HG02885 (cell line): ENCODE results near the gene CRACR2A.

ENCODE experiments used
- ATAC-seq: cut with Tn5 transposase; IDR thresholded peaks from one replicate; pipeline ENCODE4 v1.9.1; 2021; ENCODE audit warnings: mild to moderate bottlenecking; ENCODE audit not compliant: unreplicated experiment, poor library complexity

CRACR2A gene

DNA sequence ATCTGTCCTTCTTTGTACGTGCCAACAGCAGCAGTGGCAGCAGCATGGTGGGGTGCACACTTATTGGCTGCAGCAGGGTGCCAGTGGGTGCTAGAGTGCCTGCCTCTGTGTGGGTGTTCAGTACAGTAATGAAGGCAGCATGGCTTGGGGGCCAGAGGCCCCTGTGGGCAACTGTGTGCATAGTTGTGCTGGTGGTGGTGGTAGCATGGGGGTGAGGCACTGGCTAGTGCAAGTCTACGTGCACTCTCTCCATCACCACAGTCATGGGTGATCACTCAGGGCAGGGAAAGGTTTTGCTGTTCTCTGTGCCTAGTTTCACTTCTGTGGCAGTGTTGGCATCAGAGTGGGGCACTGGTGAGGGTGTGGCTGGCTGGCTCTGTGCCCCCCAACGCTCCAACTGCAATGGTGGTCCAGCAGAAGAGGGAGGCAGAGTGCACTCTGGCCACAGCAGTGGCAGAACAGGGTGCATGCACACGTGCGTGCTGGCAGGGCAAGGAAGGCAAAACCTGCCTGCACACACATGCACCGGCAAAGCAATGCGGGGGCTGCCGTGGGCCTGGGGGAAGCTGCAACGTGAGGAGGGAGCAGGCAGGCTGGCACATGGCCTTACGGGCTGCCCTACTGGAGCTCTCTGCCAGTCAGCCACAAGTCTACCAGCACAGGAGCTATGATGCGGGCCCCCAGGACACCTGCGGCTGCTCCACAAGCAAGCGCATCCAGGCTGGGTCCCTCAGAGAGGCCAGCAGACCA lies 60.1 kb downstream of the CRACR2A start:
- ATAC-seq, result no peak

GRCh38 chr12:3686463-3686862 lies 66.4 kb downstream of the CRACR2A start:
- ATAC-seq, result no peak

- no peak for ATAC-seq
Measured at GRCh38 chr12:3685830-3686229, 67.1 kb downstream of the CRACR2A start.

- no peak for ATAC-seq
Measured at GRCh38 chr12:3684449-3685051, 68.4 kb downstream of the CRACR2A start.

DNA sequence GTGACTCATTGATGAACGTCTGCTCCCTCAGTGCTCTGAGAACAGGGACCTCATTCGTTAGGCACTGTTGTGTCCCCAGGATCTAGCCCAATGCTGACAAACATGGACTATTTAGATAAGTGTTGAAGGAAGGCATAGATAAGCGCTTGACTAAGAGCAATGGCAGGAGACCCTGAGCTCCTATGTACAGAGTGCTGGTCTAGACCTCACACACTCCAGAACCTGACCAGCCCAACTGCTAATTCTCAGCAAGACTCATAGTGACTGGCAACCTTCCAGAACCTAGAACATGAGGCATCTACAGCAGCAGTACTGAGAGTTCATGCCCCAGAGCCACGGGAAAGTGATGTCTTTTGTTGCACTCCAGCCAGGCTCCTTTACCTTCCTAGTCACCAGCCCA lies 69.2 kb downstream of the CRACR2A start:
- ATAC-seq, result no peak

- no peak for ATAC-seq
Measured at GRCh38 chr12:3681595-3682061, 71.3 kb downstream of the CRACR2A start.

DNA sequence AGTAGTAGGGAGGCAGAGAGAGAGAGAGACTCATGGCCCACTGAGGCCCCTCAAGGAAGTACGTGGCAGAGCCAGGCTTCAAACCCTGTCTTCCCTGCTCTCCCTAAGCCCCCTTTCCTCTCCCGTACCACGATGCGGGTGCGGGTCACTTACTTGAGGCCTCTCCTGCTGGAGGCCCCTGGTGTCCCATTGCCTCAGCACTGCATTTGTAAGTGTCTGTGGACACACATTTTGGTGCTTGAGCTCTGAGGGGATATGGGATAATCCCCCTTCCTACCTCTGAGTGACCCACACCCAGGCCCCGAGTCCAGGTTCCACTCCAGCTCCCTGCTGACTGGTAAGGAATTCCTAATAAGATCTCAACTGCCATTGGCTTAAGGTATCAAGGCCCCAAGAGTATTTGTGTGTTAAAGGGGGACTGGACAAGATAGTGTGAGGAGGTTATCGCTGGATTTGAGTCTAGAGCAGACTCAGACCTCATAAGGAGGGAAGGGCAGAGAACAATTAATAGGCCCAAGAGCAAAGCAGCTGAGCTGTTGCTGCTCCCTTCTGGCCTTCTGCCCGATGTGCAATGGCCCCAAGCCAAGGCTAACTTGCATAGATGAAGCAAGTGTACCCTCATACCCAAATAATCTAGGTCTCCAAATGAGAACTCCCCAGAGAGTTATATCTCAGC lies 71.9 kb downstream of the CRACR2A start:
- ATAC-seq, result no peak

DNA sequence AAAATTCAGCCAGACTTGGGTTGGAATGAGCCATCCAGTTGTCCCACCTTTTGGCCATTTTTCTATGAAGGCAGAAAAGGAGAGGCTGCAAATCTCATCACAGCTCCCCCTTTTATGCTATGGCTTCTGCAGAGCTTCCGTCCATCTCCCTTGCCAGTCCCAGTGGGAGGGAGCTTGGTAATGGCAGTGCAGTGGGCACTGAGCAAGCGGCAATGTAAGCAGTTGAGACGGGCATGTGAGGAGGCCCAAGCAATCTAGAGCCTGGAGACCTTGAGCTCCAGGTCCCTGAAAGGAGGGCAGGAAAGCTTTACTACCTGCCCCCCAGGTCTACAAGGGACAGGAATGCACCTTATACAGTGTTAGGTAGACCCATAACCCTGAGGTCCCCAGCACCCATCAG lies 73.1 kb downstream of the CRACR2A start:
- ATAC-seq, result no peak

DNA sequence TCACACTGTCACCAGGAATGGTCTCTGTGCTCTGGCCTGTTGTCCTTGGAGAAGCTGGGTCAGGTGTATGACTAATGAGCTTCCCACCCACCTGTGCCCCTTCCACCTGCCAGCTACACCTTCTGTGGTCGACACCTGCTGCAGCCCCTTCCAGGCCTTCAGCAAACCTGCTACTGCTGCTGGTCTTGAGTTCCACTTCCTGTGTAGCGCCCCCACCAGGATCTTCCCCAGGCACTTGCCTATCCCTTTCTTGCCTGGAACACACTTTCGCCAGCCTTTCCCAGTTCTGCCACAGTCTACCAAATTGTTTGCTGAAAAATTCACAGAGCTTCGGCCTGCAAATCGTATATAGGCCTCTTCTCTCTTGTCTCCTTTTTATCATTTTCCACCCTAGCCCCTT lies 75.3 kb downstream of the CRACR2A start:
- no peak for ATAC-seq

GRCh38 chr12:3673981-3674708 lies 78.8 kb downstream of the CRACR2A start:
- ATAC-seq, result no peak

DNA sequence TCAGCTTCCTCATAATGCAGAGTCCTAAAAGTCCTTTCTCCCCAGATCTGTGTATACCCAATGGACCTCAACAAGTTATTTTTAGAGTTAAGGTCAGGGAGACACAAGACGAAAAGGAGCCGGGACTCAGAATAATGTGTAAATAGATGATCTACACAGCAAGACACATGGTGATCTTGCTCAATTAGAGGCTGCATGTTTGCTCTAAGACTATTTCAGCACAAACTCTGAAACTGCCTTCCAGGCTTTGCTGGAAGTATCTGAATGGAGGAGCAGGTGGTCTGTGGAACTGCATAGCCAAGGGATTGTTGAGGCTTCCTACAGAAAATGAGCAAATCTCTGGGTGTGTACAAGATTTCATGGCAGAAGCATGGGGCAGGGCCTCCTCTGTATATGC lies 80.8 kb downstream of the CRACR2A start:
- no peak for ATAC-seq

DNA sequence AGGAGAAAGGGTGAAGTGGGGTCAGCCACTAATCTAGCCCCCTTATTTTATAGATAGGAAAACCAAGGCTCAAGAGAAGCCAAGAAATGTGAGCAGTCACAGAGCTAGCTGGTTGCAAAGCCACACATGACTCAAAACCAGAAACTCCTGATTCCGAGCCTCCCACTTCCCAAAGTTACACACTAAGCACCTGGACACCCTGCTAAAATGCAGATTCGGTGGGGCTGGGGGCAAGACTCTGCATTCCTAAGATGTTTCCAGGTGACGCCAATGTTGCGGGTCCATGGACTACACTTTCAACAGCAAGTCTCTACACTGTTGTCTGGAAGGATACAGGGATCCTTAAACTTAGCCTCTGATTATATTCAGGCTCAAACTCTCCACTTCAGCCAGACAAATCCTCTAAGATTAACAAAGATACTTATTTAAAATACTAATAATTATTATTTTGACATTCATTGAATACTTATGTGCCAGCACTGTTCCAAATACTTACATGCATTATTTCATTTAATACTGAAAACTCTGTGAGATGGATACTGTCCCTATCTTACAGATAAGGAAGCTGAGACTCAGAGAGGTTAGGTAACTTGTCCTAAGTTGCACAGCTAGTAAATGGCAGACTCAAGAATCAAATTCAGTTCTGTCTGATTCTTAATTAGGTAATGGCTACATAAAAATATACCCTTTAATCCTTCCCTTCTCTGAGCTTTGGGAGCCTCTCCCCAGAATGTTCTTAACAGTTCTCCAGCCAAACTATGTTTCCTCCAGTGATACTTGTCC lies 81.4 kb downstream of the CRACR2A start:
- ATAC-seq, result no peak

GRCh38 chr12:3670083-3670620 lies 82.8 kb downstream of the CRACR2A start:
- ATAC-seq, result no peak

DNA sequence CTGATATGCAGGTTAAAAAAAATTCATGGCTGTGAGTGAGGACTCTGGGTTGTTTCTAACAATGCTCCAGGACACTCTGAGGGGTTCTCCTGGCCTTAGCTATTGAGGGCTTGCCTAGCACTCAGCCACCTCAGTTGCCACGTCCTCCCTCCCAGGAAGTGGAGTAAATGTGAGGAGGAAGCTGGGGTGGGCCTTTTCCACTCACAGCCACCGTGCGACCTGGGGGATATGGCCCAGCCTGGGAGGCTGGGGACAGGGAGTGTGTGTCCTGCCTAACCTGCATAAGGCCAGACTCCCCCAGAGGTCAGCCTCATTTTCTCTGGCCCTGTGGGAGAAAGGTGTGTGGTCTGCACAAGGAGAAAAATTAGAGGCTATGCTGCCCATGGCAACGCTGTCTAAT lies 83.3 kb downstream of the CRACR2A start:
- ATAC-seq, result no peak

GRCh38 chr12:3668479-3669165 lies 84.3 kb downstream of the CRACR2A start:
- no peak for ATAC-seq

GRCh38 chr12:3667485-3667884 lies 85.4 kb downstream of the CRACR2A start:
- ATAC-seq, result no peak

GRCh38 chr12:3666441-3666840 lies 86.5 kb downstream of the CRACR2A start:
- no peak for ATAC-seq

DNA sequence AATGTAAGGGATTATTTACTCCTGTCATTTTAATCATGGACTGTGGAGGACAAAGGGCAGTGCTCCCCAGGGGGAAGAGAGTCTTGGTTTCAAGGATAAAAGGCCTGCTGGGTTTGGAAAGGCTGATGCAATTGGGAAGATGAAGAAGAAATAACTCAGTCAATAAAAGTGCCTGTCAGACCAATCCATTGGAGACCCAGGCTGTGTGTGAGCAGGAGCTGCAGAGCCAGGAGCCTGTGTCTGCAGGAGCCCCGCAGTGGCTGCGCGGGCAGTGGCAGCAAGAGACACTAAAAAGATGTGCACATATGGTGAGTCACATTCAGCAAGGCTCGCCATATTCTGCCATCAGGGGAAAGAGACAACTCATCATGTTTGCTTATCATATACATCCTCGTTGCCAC lies 90.4 kb downstream of the CRACR2A start:
- no peak for ATAC-seq

- no peak for ATAC-seq
Measured at GRCh38 chr12:3661028-3661427, 91.9 kb downstream of the CRACR2A start.
